Naive B cell (primary cell): ENCODE results near the gene COL1A1. TPM values are rescaled to one million over a fixed set of nuclear protein-coding genes. Genes with fewer than 3 reads are reported as not detected.

Source experiments
- ATAC-seq, 2 donors: fragments of 150-1000 bp; cut with Tn5 transposase; 2 replicates each; pipeline ENCODE4 v1.10.0; 2021; ENCODE audit warnings: low read depth in 2 of 2, mild to moderate bottlenecking in 2 of 2, moderate library complexity in 2 of 2
- DNase-seq: peaks from one replicate; pipeline ENCODE4 v3.0.0; 2022
- H3K27ac Mint-ChIP-seq, 6 donors: one replicate each; pipeline ENCODE4 v1.8.0; 2020 to 2022; ENCODE audit warnings: mild to moderate bottlenecking in 6 of 6, mixed read lengths in 6 of 6, moderate library complexity in 5 of 6, inconsistent platforms in 2 of 6
- H3K27me3 Mint-ChIP-seq, 3 donors: one replicate each; pipeline ENCODE4 v1.8.0; 2021 to 2022; ENCODE audit warnings: mixed read lengths in 3 of 3, mild to moderate bottlenecking in 1 of 3
- H3K36me3 Mint-ChIP-seq, 2 donors: one replicate each; pipeline ENCODE4 v1.8.0; 2020 to 2022; ENCODE audit warnings: mixed read lengths in 2 of 2, inconsistent platforms in 1 of 2, mild to moderate bottlenecking in 1 of 2
- H3K4me1 Mint-ChIP-seq, 3 donors: one replicate each; pipeline ENCODE4 v1.8.0; 2020 to 2022; ENCODE audit warnings: mixed read lengths in 3 of 3, inconsistent platforms in 1 of 3, mild to moderate bottlenecking in 1 of 3, moderate library complexity in 1 of 3
- H3K4me3 Mint-ChIP-seq, 8 donors: one replicate each; pipeline ENCODE4 v1.8.0; 2020 to 2022; ENCODE audit warnings: mild to moderate bottlenecking in 8 of 8, mixed read lengths in 8 of 8, moderate library complexity in 8 of 8, inconsistent platforms in 2 of 8
- H3K9me3 Mint-ChIP-seq, 7 donors: one replicate each; pipeline ENCODE4 v1.8.0; 2020 to 2022; ENCODE audit warnings: mixed read lengths in 7 of 7, mild to moderate bottlenecking in 5 of 7, inconsistent platforms in 2 of 7, moderate library complexity in 1 of 7
- polyA plus RNA-seq, 6 donors: library from polyadenylated mRNA; unstranded; fragments of 300-500 nt; fragmentation: Illumina TruSeq; gene quantifications; one replicate each; pipeline ENCODE4 v1.2.3, GENCODE V29; 2021; ENCODE audit warnings: low read depth in 6 of 6

Gene COL1A1
- polyA plus RNA-seq, 6 donors from 2014 or later = 0.23 to 0.80 TPM; not detected in 4

GRCh38 chr17:50192618-50193291 is 8.7 kb downstream of the COL1A1 start:
- Mint-ChIP-seq H3K4me3 (peak overlapping the region in 3 of 8 donors; percentile 5 to 55 (median 45)), H3K27ac (peak overlapping the region in 3 of 6 donors; percentile 38 to 79 (median 78)), H3K27me3 (peaks cover 0 to 5% (median 4%) of the 10 kb centered on the region in 3 donors), H3K36me3 (no peaks in the 10 kb centered on the region), H3K9me3 (no peaks in the 10 kb centered on the region), H3K4me1 (peaks cover 11 to 23% (median 20%) of the 10 kb centered on the region in 3 donors)
- ATAC-seq = peak; percentile 72 to 81
- DNase-seq = no peak

- no peaks in the 10 kb centered on the region for H3K27me3 Mint-ChIP-seq
- peak overlapping the region in 2 of 6 donors; percentile 63 to 78 for H3K27ac Mint-ChIP-seq
- H3K4me3 Mint-ChIP-seq = peak overlapping the region in 1 of 8 donors; percentile 3
- DNase-seq (no peak), ATAC-seq (no peak)
- H3K9me3 Mint-ChIP-seq = no peaks in the 10 kb centered on the region
- H3K36me3 Mint-ChIP-seq = no peaks in the 10 kb centered on the region
- peaks cover 11 to 23% (median 20%) of the 10 kb centered on the region in 3 donors for H3K4me1 Mint-ChIP-seq
Measured at GRCh38 chr17:50192144-50192617, 9.2 kb downstream of the COL1A1 start.

GRCh38 chr17:50191359-50192143 is 9.9 kb downstream of the COL1A1 start:
- peak overlapping the region in 3 of 6 donors; percentile 24 to 81 (median 72) for H3K27ac Mint-ChIP-seq
- H3K9me3 Mint-ChIP-seq = no peaks in the 10 kb centered on the region
- H3K27me3 Mint-ChIP-seq = no peaks in the 10 kb centered on the region
- DNase-seq (no peak), ATAC-seq (no peak)
- H3K4me3 Mint-ChIP-seq = no peak overlapping the region
- no peaks in the 10 kb centered on the region for H3K36me3 Mint-ChIP-seq
- H3K4me1 Mint-ChIP-seq = peaks cover 11 to 23% (median 20%) of the 10 kb centered on the region in 3 donors

GRCh38 chr17:50190603-50191358 is 10.7 kb downstream of the COL1A1 start:
- Mint-ChIP-seq H3K9me3 (no peaks in the 10 kb centered on the region), H3K36me3 (no peaks in the 10 kb centered on the region), H3K4me3 (no peak overlapping the region), H3K27ac (peak overlapping the region in 3 of 6 donors; percentile 40 to 90 (median 81)), H3K4me1 (peaks cover 15 to 28% (median 25%) of the 10 kb centered on the region in 3 donors), H3K27me3 (no peaks in the 10 kb centered on the region)
- ATAC-seq (no peak), DNase-seq (no peak)

GRCh38 chr17:50190293-50190602 is 11.2 kb downstream of the COL1A1 start:
- H3K4me3 Mint-ChIP-seq = no peak overlapping the region
- DNase-seq = no peak
- H3K9me3 Mint-ChIP-seq = no peaks in the 10 kb centered on the region
- H3K27ac Mint-ChIP-seq = peak overlapping the region in 1 of 6 donors; percentile 90
- no peaks in the 10 kb centered on the region for H3K36me3 Mint-ChIP-seq
- peaks cover 20 to 33% (median 30%) of the 10 kb centered on the region in 3 donors for H3K4me1 Mint-ChIP-seq
- no peak for ATAC-seq
- no peaks in the 10 kb centered on the region for H3K27me3 Mint-ChIP-seq

GRCh38 chr17:50189550-50190292 is 11.7 kb downstream of the COL1A1 start:
- peak overlapping the region in 1 of 6 donors; percentile 41 for H3K27ac Mint-ChIP-seq
- no peak overlapping the region for H3K4me3 Mint-ChIP-seq
- no peaks in the 10 kb centered on the region for H3K27me3 Mint-ChIP-seq
- H3K9me3 Mint-ChIP-seq = no peaks in the 10 kb centered on the region
- peaks cover 25 to 38% (median 36%) of the 10 kb centered on the region in 3 donors for H3K4me1 Mint-ChIP-seq
- no peak for ATAC-seq
- DNase-seq = no peak
- no peaks in the 10 kb centered on the region for H3K36me3 Mint-ChIP-seq

GRCh38 chr17:50188921-50189549 is 12.4 kb downstream of the COL1A1 start:
- no peaks in the 10 kb centered on the region for H3K27me3 Mint-ChIP-seq
- H3K4me3 Mint-ChIP-seq = no peak overlapping the region
- ATAC-seq (no peak), DNase-seq (no peak)
- peaks cover 30 to 45% (median 41%) of the 10 kb centered on the region in 3 donors for H3K4me1 Mint-ChIP-seq
- no peaks in the 10 kb centered on the region for H3K36me3 Mint-ChIP-seq
- no peaks in the 10 kb centered on the region for H3K9me3 Mint-ChIP-seq
- peak overlapping the region in 3 of 6 donors; percentile 11 to 54 (median 41) for H3K27ac Mint-ChIP-seq

- Mint-ChIP-seq H3K27me3 (no peaks in the 10 kb centered on the region), H3K4me3 (no peak overlapping the region), H3K27ac (peak overlapping the region in 1 of 6 donors; percentile 54), H3K9me3 (no peaks in the 10 kb centered on the region), H3K4me1 (peaks cover 35 to 47% (median 42%) of the 10 kb centered on the region in 3 donors), H3K36me3 (no peaks in the 10 kb centered on the region)
- no peak for DNase-seq
- no peak for ATAC-seq
Measured at GRCh38 chr17:50188531-50188920, 12.9 kb downstream of the COL1A1 start.

GRCh38 chr17:50187751-50188530 is 13.5 kb downstream of the COL1A1 start:
- no peak for ATAC-seq
- H3K4me3 Mint-ChIP-seq = no peak overlapping the region
- peak overlapping the region in 1 of 6 donors; percentile 33 for H3K27ac Mint-ChIP-seq
- no peaks in the 10 kb centered on the region for H3K36me3 Mint-ChIP-seq
- H3K9me3 Mint-ChIP-seq = no peaks in the 10 kb centered on the region
- peaks cover 36 to 47% (median 42%) of the 10 kb centered on the region in 3 donors for H3K4me1 Mint-ChIP-seq
- DNase-seq = no peak
- no peaks in the 10 kb centered on the region for H3K27me3 Mint-ChIP-seq

GRCh38 chr17:50187394-50187725 is 14.1 kb downstream of the COL1A1 start:
- peak overlapping the region in 2 of 6 donors; percentile 42 to 78 for H3K27ac Mint-ChIP-seq
- H3K4me3 Mint-ChIP-seq = no peak overlapping the region
- no peaks in the 10 kb centered on the region for H3K27me3 Mint-ChIP-seq
- DNase-seq (no peak), ATAC-seq (no peak)
- H3K9me3 Mint-ChIP-seq = no peaks in the 10 kb centered on the region
- no peaks in the 10 kb centered on the region for H3K36me3 Mint-ChIP-seq
- peaks cover 34 to 45% (median 42%) of the 10 kb centered on the region in 3 donors for H3K4me1 Mint-ChIP-seq

GRCh38 chr17:50186661-50187393 is 14.6 kb downstream of the COL1A1 start:
- no peak for ATAC-seq

More at GRCh38 chr17:50186661-50187393, 14.6 kb downstream of the COL1A1 start:
- H3K27ac Mint-ChIP-seq = peak overlapping the region in 2 of 6 donors; percentile 42 to 78
- H3K9me3 Mint-ChIP-seq = no peaks in the 10 kb centered on the region
- H3K36me3 Mint-ChIP-seq = no peaks in the 10 kb centered on the region
- H3K4me1 Mint-ChIP-seq = peaks cover 35 to 42% (median 42%) of the 10 kb centered on the region in 3 donors
- H3K27me3 Mint-ChIP-seq = no peaks in the 10 kb centered on the region
- peak overlapping the region in 1 of 8 donors; percentile 44 for H3K4me3 Mint-ChIP-seq
- DNase-seq = no peak
